Measurements from ENCODE around the gene LMBRD1. TPM values are rescaled to one million over a fixed set of nuclear protein-coding genes. Genes with fewer than 3 reads are reported as not detected.

The LMBRD1 gene
- total RNA-seq, result 10 to 100 TPM; 30.3 to 33.3 TPM

DNA sequence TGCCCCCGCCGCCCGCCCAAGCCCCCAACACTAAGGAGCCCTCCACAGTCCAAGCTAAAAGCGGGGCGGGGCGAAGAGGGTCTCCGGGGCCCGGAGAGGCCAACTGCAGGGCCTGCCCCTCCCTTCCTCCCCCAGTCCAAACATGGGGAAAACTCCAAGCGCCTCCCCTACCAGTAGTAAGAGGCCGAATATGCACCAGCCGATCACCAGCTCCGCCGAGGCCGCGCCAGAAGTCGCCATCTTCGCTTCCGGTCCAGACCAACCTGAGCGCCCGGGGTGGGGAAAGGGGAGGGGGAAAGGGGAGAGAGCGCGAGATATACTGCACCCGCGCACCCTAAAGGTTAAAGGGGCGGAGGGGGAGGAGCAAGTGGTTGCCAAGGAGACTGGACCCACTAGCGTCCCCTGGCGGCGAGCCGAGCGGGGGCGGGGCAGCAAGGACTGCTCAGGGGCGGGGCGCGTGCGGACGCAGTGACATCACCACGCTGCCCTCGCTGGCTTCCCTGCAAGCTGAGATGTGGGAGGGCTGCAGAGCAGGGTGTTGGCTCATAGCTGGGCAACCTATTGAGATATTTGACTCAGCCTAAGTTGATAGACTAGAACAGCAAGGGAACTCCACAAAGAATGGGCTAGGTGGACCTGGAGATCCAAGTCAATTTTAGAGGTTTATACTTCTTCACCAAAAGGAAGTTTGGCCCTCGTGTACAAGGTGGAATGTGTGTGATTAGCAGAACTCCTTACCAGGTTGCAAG, at the start of gene LMBRD1:
TSS of gene LMBRD1 (minus strand) at position 369 of the 749 bp plus-strand sequence. CDS start at position 240, 129 bp downstream.

Other genes starting within 250 kb of the LMBRD1 start
- 10 to 100 TPM in 1 of 2 donors, under 1 TPM in 1; under 0.01 to 18.3 TPM for gene COL19A1, start 69.5 kb upstream of the LMBRD1 start, total RNA-seq

Data from melanocyte of skin (primary cell).